Astrocyte (in vitro differentiated cells and primary cell): ENCODE data around the gene FBXW12.

ENCODE experiments used
- EZH2 ChIP-seq: IDR thresholded peaks from 2 replicates; pipeline ENCODE4 v1.6.1; 2012; ENCODE audit warnings: mild to moderate bottlenecking, low read length, inconsistent platforms; ENCODE audit not compliant: insufficient read depth
- TF ChIP-seq, protein P1 (sequence below): IDR thresholded peaks from 2 replicates; pipeline ENCODE4 v1.5.1; 2011; ENCODE audit warnings: low read depth, mild to moderate bottlenecking, inconsistent platforms, low read length, moderate library complexity; ENCODE audit not compliant: insufficient read depth

DNA sequence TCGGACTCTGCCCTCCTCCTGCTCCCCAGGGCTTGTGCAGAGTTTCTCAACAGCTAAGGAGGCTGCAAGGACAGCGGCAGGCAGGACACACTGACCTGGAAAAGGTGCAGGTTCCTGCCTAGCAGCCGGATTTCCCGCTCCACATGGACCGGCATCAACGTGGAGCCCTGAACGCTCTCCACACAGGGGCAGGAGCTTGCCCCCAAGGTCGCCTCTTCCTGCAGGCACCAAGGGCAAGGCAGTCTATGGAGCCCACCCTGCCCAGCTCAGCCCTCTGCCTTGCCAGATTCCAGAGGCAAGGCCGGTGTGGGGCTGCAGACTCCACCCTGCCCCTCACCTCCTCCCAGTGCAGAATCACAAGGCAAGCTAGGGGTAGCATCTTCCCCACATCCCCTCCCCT lies 47.1 kb downstream of the FBXW12 start:
- TF ChIP-seq, protein P1, sequence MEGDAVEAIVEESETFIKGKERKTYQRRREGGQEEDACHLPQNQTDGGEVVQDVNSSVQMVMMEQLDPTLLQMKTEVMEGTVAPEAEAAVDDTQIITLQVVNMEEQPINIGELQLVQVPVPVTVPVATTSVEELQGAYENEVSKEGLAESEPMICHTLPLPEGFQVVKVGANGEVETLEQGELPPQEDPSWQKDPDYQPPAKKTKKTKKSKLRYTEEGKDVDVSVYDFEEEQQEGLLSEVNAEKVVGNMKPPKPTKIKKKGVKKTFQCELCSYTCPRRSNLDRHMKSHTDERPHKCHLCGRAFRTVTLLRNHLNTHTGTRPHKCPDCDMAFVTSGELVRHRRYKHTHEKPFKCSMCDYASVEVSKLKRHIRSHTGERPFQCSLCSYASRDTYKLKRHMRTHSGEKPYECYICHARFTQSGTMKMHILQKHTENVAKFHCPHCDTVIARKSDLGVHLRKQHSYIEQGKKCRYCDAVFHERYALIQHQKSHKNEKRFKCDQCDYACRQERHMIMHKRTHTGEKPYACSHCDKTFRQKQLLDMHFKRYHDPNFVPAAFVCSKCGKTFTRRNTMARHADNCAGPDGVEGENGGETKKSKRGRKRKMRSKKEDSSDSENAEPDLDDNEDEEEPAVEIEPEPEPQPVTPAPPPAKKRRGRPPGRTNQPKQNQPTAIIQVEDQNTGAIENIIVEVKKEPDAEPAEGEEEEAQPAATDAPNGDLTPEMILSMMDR: no peak
- no peak for TF ChIP-seq EZH2
